Keratinocyte (primary cell): ENCODE measurements around the gene PCDHGB4. TPM values are rescaled to one million over a fixed set of nuclear protein-coding genes. Genes with fewer than 3 reads are reported as not detected.

Experiments
- DNase-seq: peaks from one replicate; pipeline ENCODE4 v3.0.0-alpha.2; 2011; ENCODE audit warnings: low read depth, missing footprints, low spot score
- FAIRE-seq: peaks from 2 replicates; lab custom pipeline; 2011; peaks lifted over from hg19 to GRCh38; lab: Jason Lieb, UNC
- H2AFZ ChIP-seq: 2 replicates; pipeline ENCODE4 v1.6.0; 2012; ENCODE audit warnings: low read length, control low read depth, inconsistent platforms; ENCODE audit not compliant: control insufficient read depth
- H3K27ac ChIP-seq: 2 replicates; pipeline ENCODE4 v1.5.1; 2011; ENCODE audit warnings: low read length; ENCODE audit not compliant: control insufficient read depth, insufficient read depth
- H3K27me3 ChIP-seq: 3 replicates; pipeline ENCODE4 v1.6.0; 2011; ENCODE audit warnings: low read length; ENCODE audit not compliant: control insufficient read depth, insufficient read depth; ENCODE audit errors: extremely low read depth
- H3K36me3 ChIP-seq, 2 experiments: 2 replicates in 1 of 2; 3 replicates in 1 of 2; pipeline ENCODE4 v1.5.1; 2011; ENCODE audit warnings: low read length in 2 of 2, mild to moderate bottlenecking in 1 of 2; ENCODE audit not compliant: control insufficient read depth in 2 of 2, insufficient read depth in 2 of 2; ENCODE audit errors: extremely low read depth in 1 of 2
- H3K4me1 ChIP-seq: 3 replicates; pipeline ENCODE4 v1.5.1; 2011; ENCODE audit warnings: low read length; ENCODE audit not compliant: control insufficient read depth, insufficient read depth; ENCODE audit errors: extremely low read depth
- H3K4me2 ChIP-seq: 3 replicates; pipeline ENCODE4 v1.6.0; 2011; ENCODE audit warnings: low read depth, low read length; ENCODE audit not compliant: control insufficient read depth, insufficient read depth; ENCODE audit errors: extremely low read depth
- H3K4me3 ChIP-seq, 3 experiments: fragments of 200-600 bp in 1 of 3; sonication (generic) in 1 of 3; 2 replicates in 2 of 3; 3 replicates in 1 of 3; pipeline ENCODE4 v1.5.1; 2011 to 2016; ENCODE audit warnings: low read length in 3 of 3, mild to moderate bottlenecking in 3 of 3, control low read depth in 2 of 3, inconsistent platforms in 1 of 3, low read depth in 1 of 3, mixed read lengths in 1 of 3, mixed run types in 1 of 3, moderate library complexity in 1 of 3; ENCODE audit not compliant: control insufficient read depth in 2 of 3, insufficient read depth in 2 of 3; ENCODE audit errors: extremely low read depth in 1 of 3
- H3K79me2 ChIP-seq: 2 replicates; pipeline ENCODE4 v1.6.0; 2012; ENCODE audit warnings: low read length; ENCODE audit not compliant: control insufficient read depth, insufficient read depth
- H3K9ac ChIP-seq: 3 replicates; pipeline ENCODE4 v1.6.0; 2011; ENCODE audit warnings: low read length; ENCODE audit not compliant: control insufficient read depth, insufficient read depth; ENCODE audit errors: extremely low read depth
- H3K9me1 ChIP-seq: 3 replicates; pipeline ENCODE4 v1.6.0; 2011; ENCODE audit warnings: low read length; ENCODE audit not compliant: control insufficient read depth, insufficient read depth; ENCODE audit errors: extremely low read depth
- H3K9me3 ChIP-seq: 2 replicates; pipeline ENCODE4 v1.5.1; 2012; ENCODE audit warnings: low read depth, low read length; ENCODE audit not compliant: control insufficient read depth
- H4K20me1 ChIP-seq: 3 replicates; pipeline ENCODE4 v1.6.0; 2011; ENCODE audit warnings: low read length; ENCODE audit not compliant: control insufficient read depth, insufficient read depth; ENCODE audit errors: extremely low read depth
- CTCF ChIP-seq, 3 experiments: IDR thresholded peaks in 1 of 3; conservative IDR thresholded peaks in 1 of 3; optimal IDR thresholded peaks in 1 of 3; 2 replicates in 2 of 3; 3 replicates in 1 of 3; pipeline versions ENCODE3 to v1.5.1; 2011; ENCODE audit warnings: low read length in 3 of 3, mild to moderate bottlenecking in 3 of 3, moderate library complexity in 2 of 3, control low read depth in 1 of 3, inconsistent platforms in 1 of 3; ENCODE audit not compliant: insufficient read depth in 2 of 3; ENCODE audit errors: extremely low read depth in 1 of 3
- EZH2 ChIP-seq: IDR thresholded peaks from one replicate; pipeline ENCODE4 v1.6.1; 2012; ENCODE audit warnings: inconsistent platforms, mild to moderate bottlenecking, low read length, moderate library complexity
- dilution Hi-C: fragments of 300-500 bp; cut with MboI; formaldehyde crosslinking; loops from one replicate; pipeline ENCODE4 v1.7.0; 2020; ENCODE audit warnings: low sequenced_read_pairs; ENCODE audit not compliant: extremely low pct_ligation_motif_present
- polyA plus RNA-seq, 5 experiments: library from polyadenylated mRNA; depleted of rRNA in 3 of 5; stranded (reverse) in 3 of 5; stranded (forward) in 1 of 5; unstranded in 1 of 5; fragments of >200 nt; gene quantifications; 1 replicate in 1 of 5; 2 replicates in 3 of 5; 3 replicates in 1 of 5; pipeline versions ENCODE4 v1.2.1 to v1.2.3, GENCODE V29; 2011 to 2012; ENCODE audit warnings: missing spikeins in 2 of 5, low read depth in 1 of 5, low replicate concordance in 1 of 5

Gene PCDHGB4
- polyA plus RNA-seq, 1 donor (not counting 4 experiments of a cell fraction or from before 2014, with no cell fraction given): 1.6 TPM

GRCh38 chr5:141349917-141350619 is 37.4 kb upstream of the PCDHGB4 start, which contains the start of gene PCDHGB1:
Gene PCDHGB1, plus strand, starts transcription at chr5:141350099. Its CDS starts 162 bp downstream, at chr5:141350261.
- Histone ChIP-seq H3K27ac (no peak within 1 kb of the TSS), H3K4me3 (peak within 1 kb of the TSS in 1 of 3 experiments; percentile 14), H3K9me3 (peaks cover 6% of the 10 kb centered on the region), H3K27me3 (no peaks in the 10 kb centered on the region), H4K20me1 (no peaks in the 10 kb centered on the region), H3K36me3 (no peaks in the 10 kb centered on the region), H3K4me2 (no peak within 1 kb of the TSS), H2AFZ (no peak within 1 kb of the TSS), H3K4me1 (no peaks in the 10 kb centered on the region), H3K9me1 (no peaks in the 10 kb centered on the region), H3K79me2 (no peaks in the 10 kb centered on the region), H3K9ac (no peak within 1 kb of the TSS)
- FAIRE-seq (no peak), DNase-seq (no peak)
- dilution Hi-C loops: no loop called here
- TF ChIP-seq EZH2: no peak
- peak; percentile 35 to 53 (median 48) for TF ChIP-seq CTCF (optimal IDR thresholded peaks at IDR 0.05 in 1 of 3, IDR thresholded peaks at IDR 0.05 in 1 of 3, conservative IDR thresholded peaks at IDR 0.05 in 1 of 3; ENCODE audit: extremely low read depth in 1 of 3, insufficient read depth in 2 of 3, low read length in 3 of 3)

- H2AFZ ChIP-seq: no peak overlapping the region
- H3K9me1 ChIP-seq: no peaks in the 10 kb centered on the region
- no peak for FAIRE-seq
- no peak overlapping the region for H3K4me3 ChIP-seq
- H3K4me2 ChIP-seq: no peak overlapping the region
- dilution Hi-C loops: no loop called here
- H3K27me3 ChIP-seq: no peaks in the 10 kb centered on the region
- H4K20me1 ChIP-seq: no peaks in the 10 kb centered on the region
- H3K9ac ChIP-seq: no peak overlapping the region
- H3K27ac ChIP-seq: no peak overlapping the region
- DNase-seq: no peak
- H3K36me3 ChIP-seq: no peaks in the 10 kb centered on the region
- H3K9me3 ChIP-seq: peaks cover 3% of the 10 kb centered on the region
- no peaks in the 10 kb centered on the region for H3K4me1 ChIP-seq
- TF ChIP-seq EZH2: no peak
- no peak for TF ChIP-seq CTCF (optimal IDR thresholded peaks at IDR 0.05 in 1 of 3, IDR thresholded peaks at IDR 0.05 in 1 of 3, conservative IDR thresholded peaks at IDR 0.05 in 1 of 3; ENCODE audit: extremely low read depth in 1 of 3, insufficient read depth in 2 of 3, low read length in 3 of 3)
- H3K79me2 ChIP-seq: no peaks in the 10 kb centered on the region
Observed at GRCh38 chr5:141351591-141351990, 35.9 kb upstream of the PCDHGB4 start.
